SK-N-SH (cell line): ENCODE results near the gene ZNF189. TPM values are rescaled to one million over a fixed set of nuclear protein-coding genes. Genes with fewer than 3 reads are reported as not detected.

ENCODE experiments used
- CTCF ChIA-PET: fragments of 300-600, 350-600 bp; formaldehyde crosslinking; extraction: SDS; loops from one replicate; lab custom pipeline; 2021; lab: Yijun Ruan, JAX
- POLR2A ChIA-PET: fragments of 350-600 bp; sonication (Branson Sonifier 250); formaldehyde crosslinking; extraction: SDS; loops from one replicate; lab custom pipeline; 2020; ENCODE audit warnings: antibody characterized with exemption, inconsistent platforms; lab: Yijun Ruan, JAX
- DNase-seq: peaks from one replicate; pipeline ENCODE4 v3.0.0; 2012
- H2AFZ ChIP-seq: fragments of 200-600 bp; sonication (generic); 2 replicates; pipeline ENCODE4 v1.8.1; 2016; ENCODE audit warnings: antibody characterized with exemption, mild to moderate bottlenecking, low read depth
- H3F3A ChIP-seq: fragments of 200-600 bp; sonication (generic); replicated peaks from 2 replicates; pipeline ENCODE3; 2016; ENCODE audit warnings: antibody characterized with exemption, mild to moderate bottlenecking; ENCODE audit not compliant: insufficient read depth
- H3K27ac ChIP-seq, 2 experiments: fragments of 200-500 bp in 1 of 2; fragments of 200-600 bp in 1 of 2; sonication (Bioruptor generic) in 1 of 2; sonication (generic), shearing (Covaris generic) in 1 of 2; 2 replicates each; pipeline versions ENCODE4 v1.5.1 to v1.6.1; 2014 to 2016; ENCODE audit warnings: low read depth in 2 of 2, inconsistent platforms in 1 of 2, low read length in 1 of 2, mild to moderate bottlenecking in 1 of 2, mixed read lengths in 1 of 2
- H3K27me3 ChIP-seq: fragments of 200-600 bp; sonication (generic), shearing (Covaris generic); 2 replicates; pipeline ENCODE4 v1.6.1; 2016; ENCODE audit warnings: mixed run types; ENCODE audit not compliant: insufficient read depth
- H3K36me3 ChIP-seq, 2 experiments: fragments of 200-500 bp in 1 of 2; fragments of 200-600 bp in 1 of 2; sonication (Bioruptor generic) in 1 of 2; sonication (generic) in 1 of 2; replicated peaks in 1 of 2; 2 replicates each; pipeline versions ENCODE3 to v1.5.1; 2014 to 2016; ENCODE audit warnings: low read length in 1 of 2, mild to moderate bottlenecking in 1 of 2; ENCODE audit not compliant: insufficient read depth in 2 of 2, control insufficient read depth in 1 of 2
- H3K4me1 ChIP-seq, 2 experiments: fragments of 200-500 bp in 1 of 2; fragments of 200-600 bp in 1 of 2; sonication (Bioruptor generic) in 1 of 2; sonication (generic), shearing (Covaris generic) in 1 of 2; 2 replicates each; pipeline versions ENCODE4 v1.5.1 to v1.6.1; 2014 to 2016; ENCODE audit warnings: low read depth in 1 of 2, low read length in 1 of 2, mixed run types in 1 of 2; ENCODE audit not compliant: insufficient read depth in 2 of 2, control insufficient read depth in 1 of 2
- H3K4me2 ChIP-seq: fragments of 200-600 bp; sonication (generic), shearing (Covaris generic); 2 replicates; pipeline ENCODE4 v1.6.1; 2017; ENCODE audit warnings: mixed run types
- H3K4me3 ChIP-seq, 2 experiments: fragments of 200-500 bp in 1 of 2; fragments of 200-600 bp in 1 of 2; sonication (Bioruptor generic) in 1 of 2; sonication (generic), shearing (Covaris generic) in 1 of 2; 2 replicates each; pipeline versions ENCODE4 v1.5.1 to v1.8.1; 2014 to 2016; ENCODE audit warnings: low read depth in 2 of 2, inconsistent platforms in 1 of 2, low read length in 1 of 2, mild to moderate bottlenecking in 1 of 2, mixed read lengths in 1 of 2, moderate library complexity in 1 of 2
- H3K79me2 ChIP-seq: fragments of 200-600 bp; sonication (generic); 2 replicates; pipeline ENCODE4 v1.8.1; 2017; ENCODE audit warnings: mild to moderate bottlenecking; ENCODE audit not compliant: insufficient read depth
- H3K9ac ChIP-seq: fragments of 200-600 bp; sonication (generic); 2 replicates; pipeline ENCODE4 v1.6.1; 2017; ENCODE audit warnings: mixed run types
- H3K9me2 ChIP-seq: fragments of 200-600 bp; sonication (generic); 2 replicates; pipeline ENCODE4 v1.6.1; 2017; ENCODE audit warnings: mixed run types
- H3K9me3 ChIP-seq: fragments of 200-600 bp; sonication (generic); 2 replicates; pipeline ENCODE4 v1.6.1; 2017; ENCODE audit warnings: mixed run types, mild to moderate bottlenecking, moderate library complexity
- H4K20me1 ChIP-seq: fragments of 200-600 bp; sonication (generic); 2 replicates; pipeline ENCODE4 v1.6.1; 2017; ENCODE audit warnings: mild to moderate bottlenecking, mixed run types; ENCODE audit not compliant: insufficient read depth
- CHD2 ChIP-seq: fragments of 150-350 bp; IDR thresholded peaks from 2 replicates; pipeline ENCODE4 v1.6.1; 2018; ENCODE audit warnings: low read length; ENCODE audit not compliant: partially characterized antibody
- ELF1 ChIP-seq: IDR thresholded peaks from 2 replicates; pipeline ENCODE4 v1.4.0; 2012
- FOXJ3 ChIP-seq: sonication (generic); formaldehyde crosslinking; IDR thresholded peaks from 2 replicates; pipeline ENCODE4 v1.5.1; 2020; ENCODE audit warnings: mild to moderate bottlenecking, missing genetic modification reagents
- FOXM1 ChIP-seq: IDR thresholded peaks from 2 replicates; pipeline ENCODE4 v1.4.0; 2012; ENCODE audit warnings: low read depth, mild to moderate bottlenecking
- GATA2 ChIP-seq: sonication (generic); formaldehyde crosslinking; IDR thresholded peaks from 2 replicates; pipeline ENCODE4 v1.5.0; 2020; ENCODE audit warnings: mild to moderate bottlenecking, missing genetic modification reagents
- MXI1 ChIP-seq: IDR thresholded peaks from 2 replicates; pipeline ENCODE4 v1.6.1; 2012; ENCODE audit warnings: mild to moderate bottlenecking, low read depth, low read length, improper control_type of control experiment
- NFIC ChIP-seq: IDR thresholded peaks from 2 replicates; pipeline ENCODE4 v1.4.0; 2012; ENCODE audit warnings: borderline replicate concordance
- RAD21 ChIP-seq: IDR thresholded peaks from 2 replicates; pipeline ENCODE4 v1.6.1; 2012; ENCODE audit warnings: mild to moderate bottlenecking, low read length
- RCOR1 ChIP-seq: fragments of 150-350 bp; IDR thresholded peaks from 2 replicates; pipeline ENCODE4 v1.6.1; 2017; ENCODE audit warnings: antibody characterized with exemption, low read length
- RFX5 ChIP-seq: IDR thresholded peaks from 2 replicates; pipeline ENCODE4 v1.6.1; 2012; ENCODE audit warnings: mild to moderate bottlenecking, improper control_type of control experiment, low read length
- SMC3 ChIP-seq: IDR thresholded peaks from 2 replicates; pipeline ENCODE4 v1.6.1; 2012; ENCODE audit warnings: low read depth, low read length, improper control_type of control experiment
- TAF1 ChIP-seq: IDR thresholded peaks from 2 replicates; pipeline ENCODE4 v1.6.1; 2012; ENCODE audit warnings: low read depth, mild to moderate bottlenecking, low read length, moderate library complexity, borderline replicate concordance
- YY1 ChIP-seq: IDR thresholded peaks from 2 replicates; pipeline ENCODE4 v1.4.0; 2012; ENCODE audit warnings: low read depth, mild to moderate bottlenecking
- WGBS: methylation state at CpG from one replicate; pipeline ENCODE4 v1.1.6; 2017; ENCODE audit warnings: low lambda C conversion rate; 5-methylcytosine and 5-hydroxymethylcytosine counted together
- polyA plus RNA-seq, 3 experiments: library from polyadenylated mRNA; depleted of rRNA; stranded (reverse); fragments of >200 nt; gene quantifications; 2 replicates each; pipeline ENCODE4 v1.2.3, GENCODE V29; 2012
- TF ChIP-seq, protein P1 (sequence below): fragments of 150-350 bp; IDR thresholded peaks from 2 replicates; pipeline ENCODE4 v1.6.1; 2016; ENCODE audit warnings: mild to moderate bottlenecking, low read depth, low read length
- TF ChIP-seq, protein P2 (sequence below): IDR thresholded peaks from 2 replicates; pipeline ENCODE4 v1.4.0; 2012; ENCODE audit warnings: low read depth, borderline replicate concordance
- TF ChIP-seq, protein P3 (sequence below): IDR thresholded peaks from 2 replicates; pipeline ENCODE4 v1.4.0; 2012; ENCODE audit warnings: low read depth, borderline replicate concordance
- TF ChIP-seq, protein P4 (sequence below): IDR thresholded peaks from 2 replicates; pipeline ENCODE4; 2012
- TF ChIP-seq, protein P5 (sequence below): fragments of 150-350 bp; IDR thresholded peaks from 2 replicates; pipeline ENCODE4 v1.6.1; 2017; ENCODE audit warnings: antibody characterized with exemption, low read length, low read depth, borderline replicate concordance

Gene ZNF189
- polyA plus RNA-seq, 1 of the 3 experiments (the other 2 are of a cell fraction), result 2.9 TPM

DNA sequence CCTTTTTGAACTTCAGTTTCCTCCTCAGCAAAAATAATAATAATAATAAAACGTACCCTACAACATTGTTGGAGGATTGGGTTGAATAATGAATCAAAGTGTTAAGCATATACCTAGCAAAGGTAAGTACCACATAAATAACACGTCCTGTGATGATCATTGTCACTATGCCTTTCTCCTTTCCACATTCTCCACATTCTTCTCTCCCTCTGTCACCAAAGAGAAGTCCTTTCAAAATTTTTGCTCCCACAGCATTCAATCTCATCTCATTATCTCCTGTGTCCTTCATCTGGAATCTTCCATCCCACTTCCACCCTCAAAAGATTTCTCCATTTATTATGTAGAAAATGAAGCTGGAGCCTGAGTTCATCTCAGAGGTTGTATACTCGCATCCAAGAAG lies 44.1 kb downstream of the ZNF189 start:
- Histone ChIP-seq H3K9ac (no peak overlapping the region), H3K36me3 (no peaks in the 10 kb centered on the region), H3K27ac (no peak overlapping the region), H3K4me1 (peaks cover 0 to 4% of the 10 kb centered on the region in 2 experiments; a peak in 1 of 4 replicates), H3K79me2 (no peaks in the 10 kb centered on the region), H4K20me1 (no peaks in the 10 kb centered on the region), H3K27me3 (no peaks in the 10 kb centered on the region), H3K4me2 (no peak overlapping the region), H2AFZ (no peak overlapping the region), H3K9me2 (no peaks in the 10 kb centered on the region), H3K9me3 (no peaks in the 10 kb centered on the region), H3F3A (no peaks in the 10 kb centered on the region), H3K4me3 (no peak overlapping the region)
- POLR2A ChIA-PET, result no interaction called here
- no peak for DNase-seq
- CTCF ChIA-PET, result interaction anchor here (2.4 kb wide), 1 partner anchor 16 kb away, joined by 13 read pairs; no protein-coding TSS in a partner anchor
- WGBS, result 12% methylated on average over 3 of the region's 3 CpGs
- TF ChIP-seq FOXM1, result no peak
- TF ChIP-seq, protein P1, sequence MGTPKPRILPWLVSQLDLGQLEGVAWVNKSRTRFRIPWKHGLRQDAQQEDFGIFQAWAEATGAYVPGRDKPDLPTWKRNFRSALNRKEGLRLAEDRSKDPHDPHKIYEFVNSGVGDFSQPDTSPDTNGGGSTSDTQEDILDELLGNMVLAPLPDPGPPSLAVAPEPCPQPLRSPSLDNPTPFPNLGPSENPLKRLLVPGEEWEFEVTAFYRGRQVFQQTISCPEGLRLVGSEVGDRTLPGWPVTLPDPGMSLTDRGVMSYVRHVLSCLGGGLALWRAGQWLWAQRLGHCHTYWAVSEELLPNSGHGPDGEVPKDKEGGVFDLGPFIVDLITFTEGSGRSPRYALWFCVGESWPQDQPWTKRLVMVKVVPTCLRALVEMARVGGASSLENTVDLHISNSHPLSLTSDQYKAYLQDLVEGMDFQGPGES, result no peak
- TF ChIP-seq, protein P2, sequence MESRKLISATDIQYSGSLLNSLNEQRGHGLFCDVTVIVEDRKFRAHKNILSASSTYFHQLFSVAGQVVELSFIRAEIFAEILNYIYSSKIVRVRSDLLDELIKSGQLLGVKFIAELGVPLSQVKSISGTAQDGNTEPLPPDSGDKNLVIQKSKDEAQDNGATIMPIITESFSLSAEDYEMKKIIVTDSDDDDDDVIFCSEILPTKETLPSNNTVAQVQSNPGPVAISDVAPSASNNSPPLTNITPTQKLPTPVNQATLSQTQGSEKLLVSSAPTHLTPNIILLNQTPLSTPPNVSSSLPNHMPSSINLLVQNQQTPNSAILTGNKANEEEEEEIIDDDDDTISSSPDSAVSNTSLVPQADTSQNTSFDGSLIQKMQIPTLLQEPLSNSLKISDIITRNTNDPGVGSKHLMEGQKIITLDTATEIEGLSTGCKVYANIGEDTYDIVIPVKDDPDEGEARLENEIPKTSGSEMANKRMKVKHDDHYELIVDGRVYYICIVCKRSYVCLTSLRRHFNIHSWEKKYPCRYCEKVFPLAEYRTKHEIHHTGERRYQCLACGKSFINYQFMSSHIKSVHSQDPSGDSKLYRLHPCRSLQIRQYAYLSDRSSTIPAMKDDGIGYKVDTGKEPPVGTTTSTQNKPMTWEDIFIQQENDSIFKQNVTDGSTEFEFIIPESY, result no peak
- TF ChIP-seq, protein P3, sequence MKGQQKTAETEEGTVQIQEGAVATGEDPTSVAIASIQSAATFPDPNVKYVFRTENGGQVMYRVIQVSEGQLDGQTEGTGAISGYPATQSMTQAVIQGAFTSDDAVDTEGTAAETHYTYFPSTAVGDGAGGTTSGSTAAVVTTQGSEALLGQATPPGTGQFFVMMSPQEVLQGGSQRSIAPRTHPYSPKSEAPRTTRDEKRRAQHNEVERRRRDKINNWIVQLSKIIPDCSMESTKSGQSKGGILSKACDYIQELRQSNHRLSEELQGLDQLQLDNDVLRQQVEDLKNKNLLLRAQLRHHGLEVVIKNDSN, result no peak
- TF ChIP-seq RFX5, result no peak
- no peak for TF ChIP-seq CHD2
- no peak for TF ChIP-seq ELF1

DNA sequence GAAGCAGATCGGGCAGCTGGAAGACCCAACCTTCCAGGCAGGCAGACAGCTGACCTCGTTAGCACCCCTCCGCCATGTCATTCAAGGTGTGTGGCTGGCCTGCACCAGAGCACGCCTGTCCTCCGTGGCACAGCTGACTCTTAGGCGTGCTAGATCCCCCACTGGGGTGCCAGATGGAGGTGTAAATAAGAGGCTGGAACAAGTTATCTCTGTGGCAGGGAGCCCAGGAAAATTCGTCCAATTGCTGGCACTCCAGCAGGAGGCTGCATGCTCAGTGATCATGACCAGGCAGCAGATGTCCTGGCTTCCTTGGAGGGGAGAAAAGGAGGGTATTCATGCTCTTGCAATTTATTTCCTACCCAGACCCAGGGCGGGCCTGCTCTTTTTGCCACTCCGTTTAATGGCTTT lies 44.7 kb downstream of the ZNF189 start:
- Histone ChIP-seq H3K27ac (no peak overlapping the region), H3K9me2 (no peaks in the 10 kb centered on the region), H3K4me2 (no peak overlapping the region), H3K79me2 (no peaks in the 10 kb centered on the region), H3K9ac (no peak overlapping the region), H3K9me3 (no peaks in the 10 kb centered on the region), H2AFZ (no peak overlapping the region), H3K36me3 (no peaks in the 10 kb centered on the region), H3K27me3 (no peaks in the 10 kb centered on the region), H4K20me1 (no peaks in the 10 kb centered on the region), H3F3A (no peaks in the 10 kb centered on the region), H3K4me3 (no peak overlapping the region), H3K4me1 (peaks cover 0 to 4% of the 10 kb centered on the region in 2 experiments; a peak in 1 of 4 replicates)
- no peak for DNase-seq
- POLR2A ChIA-PET, result no interaction called here
- CTCF ChIA-PET, result interaction anchor here (0.7 to 2.4 kb wide), 2 partner anchors 15 to 62 kb away, joined by 3 to 13 read pairs; no protein-coding TSS in a partner anchor
- 58% methylated on average over 9 of the region's 9 CpGs for WGBS
- no peak for TF ChIP-seq NFIC
- TF ChIP-seq YY1, result no peak
- no peak for TF ChIP-seq MXI1
- TF ChIP-seq, protein P4, sequence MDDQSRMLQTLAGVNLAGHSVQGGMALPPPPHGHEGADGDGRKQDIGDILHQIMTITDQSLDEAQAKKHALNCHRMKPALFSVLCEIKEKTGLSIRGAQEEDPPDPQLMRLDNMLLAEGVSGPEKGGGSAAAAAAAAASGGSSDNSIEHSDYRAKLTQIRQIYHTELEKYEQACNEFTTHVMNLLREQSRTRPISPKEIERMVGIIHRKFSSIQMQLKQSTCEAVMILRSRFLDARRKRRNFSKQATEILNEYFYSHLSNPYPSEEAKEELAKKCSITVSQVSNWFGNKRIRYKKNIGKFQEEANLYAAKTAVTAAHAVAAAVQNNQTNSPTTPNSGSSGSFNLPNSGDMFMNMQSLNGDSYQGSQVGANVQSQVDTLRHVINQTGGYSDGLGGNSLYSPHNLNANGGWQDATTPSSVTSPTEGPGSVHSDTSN, result no peak
- TF ChIP-seq TAF1, result no peak
- no peak for TF ChIP-seq RAD21
- no peak for TF ChIP-seq SMC3
- TF ChIP-seq GATA2 (CRISPR knock-in tag), result no peak
- TF ChIP-seq RCOR1, result no peak
- TF ChIP-seq FOXJ3, result no peak
- TF ChIP-seq, protein P5, sequence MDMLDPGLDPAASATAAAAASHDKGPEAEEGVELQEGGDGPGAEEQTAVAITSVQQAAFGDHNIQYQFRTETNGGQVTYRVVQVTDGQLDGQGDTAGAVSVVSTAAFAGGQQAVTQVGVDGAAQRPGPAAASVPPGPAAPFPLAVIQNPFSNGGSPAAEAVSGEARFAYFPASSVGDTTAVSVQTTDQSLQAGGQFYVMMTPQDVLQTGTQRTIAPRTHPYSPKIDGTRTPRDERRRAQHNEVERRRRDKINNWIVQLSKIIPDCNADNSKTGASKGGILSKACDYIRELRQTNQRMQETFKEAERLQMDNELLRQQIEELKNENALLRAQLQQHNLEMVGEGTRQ, result no peak
- TF ChIP-seq, protein P2, result no peak
